Bronchial epithelial cell (primary cell): ENCODE measurements around the gene FAM156A. TPM values are rescaled to one million over a fixed set of nuclear protein-coding genes. Genes with fewer than 3 reads are reported as not detected.
A peak's percentile ranks its signal among the peaks of the same experiment; 100 is the strongest.
"Not testable (repeated sequence)": the region's sequence is repeated elsewhere in the genome, so short reads cannot be mapped to it uniquely, and the experiment has no call there.

Experiments used
- DNase-seq: peaks from one replicate; pipeline ENCODE4 v3.0.0-alpha.2; 2010; ENCODE audit warnings: low read depth
- FAIRE-seq: peaks from 2 replicates; lab custom pipeline; 2011; peaks lifted over from hg19 to GRCh38; lab: Jason Lieb, UNC
- H3K27me3 ChIP-seq: 2 replicates; pipeline ENCODE4 v1.5.1; 2011; ENCODE audit warnings: low read length; ENCODE audit not compliant: control insufficient read depth, insufficient read depth
- H3K36me3 ChIP-seq: 2 replicates; pipeline ENCODE4 v1.5.1; 2011; ENCODE audit warnings: low read length; ENCODE audit not compliant: control insufficient read depth, insufficient read depth
- H3K4me3 ChIP-seq: 2 replicates; pipeline ENCODE4 v1.5.1; 2011; ENCODE audit warnings: mild to moderate bottlenecking, low read depth, low read length, control low read depth
- total RNA-seq: library from RNA; depleted of rRNA; stranded (reverse); fragments of >200 nt; gene quantifications from 2 replicates; pipeline ENCODE4 v1.2.1, GENCODE V29; 2014

The FAM156A gene
- total RNA-seq, 1 donor from 2014 or later, result 6.6 TPM

DNA sequence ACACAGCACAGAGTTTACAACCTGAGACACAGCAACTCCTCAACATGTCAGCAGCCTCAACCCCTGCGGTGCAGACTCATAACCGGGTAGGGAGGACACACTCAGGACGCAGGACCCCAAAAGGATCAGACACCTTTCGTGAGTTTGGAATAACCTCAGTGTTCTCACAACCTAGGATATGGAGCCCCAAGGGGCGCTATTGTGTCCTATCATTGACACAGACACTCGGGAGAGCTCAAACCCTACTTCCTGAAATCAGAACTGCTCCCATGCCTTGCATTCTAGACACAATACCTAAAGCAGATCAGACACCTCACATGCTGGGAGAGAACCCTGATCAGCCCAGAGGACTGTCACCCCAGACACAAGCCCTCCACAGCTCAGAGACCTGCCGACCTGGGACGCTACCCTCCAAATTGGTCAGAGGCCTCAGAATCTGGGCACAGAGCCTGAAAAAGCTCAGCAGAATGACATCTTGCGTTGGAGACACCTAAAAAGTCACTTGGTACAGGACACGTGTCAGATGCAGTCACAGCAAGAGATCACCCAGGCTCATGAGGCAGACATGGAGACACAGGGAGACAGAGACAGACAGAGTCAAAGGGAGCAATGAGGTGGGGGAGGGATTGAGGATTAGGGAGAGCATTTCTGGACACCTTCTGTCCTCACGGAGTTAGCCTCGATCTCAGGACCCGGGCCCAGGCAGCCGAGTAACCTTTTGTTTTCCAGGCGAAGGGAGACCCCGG, 8.8 kb upstream of the FAM156A start:
- not testable (repeated sequence) for DNase-seq, H3K36me3 ChIP-seq, H3K4me3 ChIP-seq, H3K27me3 ChIP-seq
- FAIRE-seq, result peak; percentile 55

GRCh38 chrX:52958961-52959360, 643 bp upstream of the FAM156A start:
- H3K27me3 ChIP-seq, DNase-seq, H3K36me3 ChIP-seq, FAIRE-seq, H3K4me3 ChIP-seq: not testable (repeated sequence)

DNA sequence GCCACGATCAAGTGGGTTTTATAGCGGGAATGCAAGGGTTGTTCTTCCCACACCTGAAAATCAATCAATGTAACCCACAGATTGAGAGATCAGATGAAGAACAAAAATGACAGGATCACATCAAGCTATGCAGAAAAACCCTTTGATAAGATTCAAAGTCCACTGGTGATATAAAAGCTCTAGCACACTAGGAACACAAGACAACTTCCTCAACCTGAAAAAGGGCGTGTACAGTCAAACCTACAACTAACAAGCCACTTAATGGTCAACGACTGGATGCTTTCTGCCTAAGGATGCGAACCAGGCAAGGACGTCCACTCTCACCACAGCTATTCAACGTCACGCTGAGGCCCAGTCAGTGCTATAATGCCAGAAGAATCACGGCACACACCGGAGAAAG, 8.4 kb downstream of the FAM156A start:
- not testable (repeated sequence) for H3K27me3 ChIP-seq, H3K36me3 ChIP-seq, FAIRE-seq

DNA sequence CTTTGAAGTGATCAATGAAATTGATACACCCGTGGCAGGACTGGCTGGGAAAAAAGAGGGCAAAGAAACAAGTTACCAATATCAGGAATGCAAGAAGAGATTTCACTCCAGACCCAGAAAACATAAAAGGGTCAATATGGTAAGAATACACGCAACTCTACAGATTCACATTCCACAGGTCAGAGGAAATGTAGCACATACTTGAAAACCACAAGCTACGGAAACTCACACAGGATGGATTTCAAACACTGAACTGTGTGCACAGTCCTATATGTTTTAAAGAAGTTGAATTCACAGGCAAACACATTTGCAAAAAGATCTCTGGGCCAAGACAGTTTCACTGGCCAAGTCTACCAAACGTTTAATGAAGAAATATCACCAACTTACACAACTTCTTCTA, 9.0 kb downstream of the FAM156A start:
- not testable (repeated sequence) for H3K27me3 ChIP-seq, H3K36me3 ChIP-seq, DNase-seq, H3K4me3 ChIP-seq, FAIRE-seq

More for the DNA sequence above, 8.4 kb downstream of the FAM156A start:
- not testable (repeated sequence) for DNase-seq, H3K4me3 ChIP-seq

DNA sequence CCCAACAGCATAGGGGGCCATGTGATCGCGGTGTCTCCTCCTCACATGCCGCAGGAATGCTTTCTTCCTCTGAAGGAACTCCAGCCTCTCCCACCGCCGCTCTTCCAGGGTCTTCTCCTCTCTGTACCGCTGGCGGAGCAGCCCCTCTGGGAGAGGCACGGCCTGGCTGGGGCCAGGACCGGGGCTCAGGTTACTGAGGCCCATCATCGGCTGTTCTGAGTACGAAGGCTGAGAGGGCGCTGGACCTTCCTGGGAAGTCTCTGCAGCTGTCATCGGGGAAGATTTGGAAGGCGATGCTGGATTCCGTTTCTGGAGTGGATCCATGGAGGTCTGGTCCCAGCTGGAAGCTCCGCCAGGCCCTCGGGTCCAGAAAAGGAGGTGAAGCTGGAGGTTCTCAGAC, 10.1 kb downstream of the FAM156A start:
- not testable (repeated sequence) for H3K4me3 ChIP-seq, H3K36me3 ChIP-seq, H3K27me3 ChIP-seq, FAIRE-seq, DNase-seq

- not testable (repeated sequence) for DNase-seq, H3K4me3 ChIP-seq, H3K27me3 ChIP-seq, FAIRE-seq, H3K36me3 ChIP-seq
Observed at GRCh38 chrX:52947501-52947900, 10.8 kb downstream of the FAM156A start.

GRCh38 chrX:52945838-52946494, 12.4 kb downstream of the FAM156A start:
- not testable (repeated sequence) for H3K36me3 ChIP-seq, DNase-seq
- FAIRE-seq, result peak; percentile 23

GRCh38 chrX:52941728-52942127, 16.6 kb downstream of the FAM156A start:
- not testable (repeated sequence) for H3K36me3 ChIP-seq, FAIRE-seq, H3K27me3 ChIP-seq, H3K4me3 ChIP-seq, DNase-seq

More at GRCh38 chrX:52945838-52946494, 12.4 kb downstream of the FAM156A start:
- not testable (repeated sequence) for H3K4me3 ChIP-seq, H3K27me3 ChIP-seq

- not testable (repeated sequence) for H3K27me3 ChIP-seq, H3K36me3 ChIP-seq, FAIRE-seq, DNase-seq, H3K4me3 ChIP-seq
Observed at GRCh38 chrX:52940704-52941103, 17.6 kb downstream of the FAM156A start.

- H3K4me3 ChIP-seq, result peak overlapping the region; percentile 71
- not testable (repeated sequence) for H3K27me3 ChIP-seq, DNase-seq, H3K36me3 ChIP-seq
- peak; percentile 55 for FAIRE-seq
Observed at GRCh38 chrX:52935470-52935784, 22.9 kb downstream of the FAM156A start.
